DMS114 treated with DMSO at 0.1 percent for 48 hours (cell line): ENCODE measurements around the gene TRAM2.

Experiments
- DNase-seq: peaks from one replicate; lab custom pipeline; 2025; ENCODE audit not compliant: unreplicated experiment; lab: John Stamatoyannopoulos, UW

The TRAM2 gene

GRCh38 chr6:52570291-52570700 is 6.6 kb downstream of the TRAM2 start:
- no peak for DNase-seq

GRCh38 chr6:52568320-52568719 is 8.5 kb downstream of the TRAM2 start:
- DNase-seq = no peak

DNA sequence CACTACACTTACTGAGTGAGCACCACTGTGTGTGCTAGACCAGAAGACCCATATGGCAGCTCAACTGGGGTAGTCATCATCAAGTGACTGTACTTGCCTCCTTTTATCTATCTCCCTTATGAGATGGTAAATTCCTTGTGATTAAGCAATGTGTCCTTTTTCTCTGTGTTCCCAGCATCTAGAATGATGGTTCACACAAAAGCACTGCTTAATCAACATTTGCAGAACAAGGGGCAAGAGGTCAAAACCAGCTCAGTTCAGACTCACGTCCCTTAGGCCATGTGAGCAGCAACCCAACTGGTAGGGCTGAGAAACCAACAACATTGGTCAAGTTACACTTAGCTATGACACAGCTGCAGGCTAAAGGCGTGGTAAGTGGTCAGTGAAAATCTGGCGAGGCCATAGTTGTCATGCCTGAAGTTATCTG is 10.0 kb downstream of the TRAM2 start:
- DNase-seq = no peak

DNA sequence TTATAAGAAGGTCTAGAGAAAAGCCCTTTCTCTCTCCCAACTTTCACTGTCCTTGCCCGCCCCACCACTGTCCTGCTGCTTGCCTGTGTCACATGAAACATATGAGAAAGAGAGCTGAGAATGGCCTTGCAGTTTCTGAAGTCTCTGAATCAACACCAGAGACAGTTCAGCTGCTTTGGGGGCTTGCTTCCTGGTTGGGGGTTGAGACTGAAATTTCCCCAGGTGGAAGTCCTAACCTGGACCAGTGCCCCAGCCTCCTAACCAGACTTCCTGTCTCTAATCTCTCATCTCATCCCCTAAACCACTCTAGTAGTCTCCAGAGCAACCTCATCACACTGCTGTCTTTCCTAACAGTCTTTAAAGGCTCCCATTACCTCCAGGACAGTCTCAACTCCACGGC is 10.7 kb downstream of the TRAM2 start:
- DNase-seq = no peak

- DNase-seq = no peak
Measured at GRCh38 chr6:52564856-52565255, 12.0 kb downstream of the TRAM2 start.

DNA sequence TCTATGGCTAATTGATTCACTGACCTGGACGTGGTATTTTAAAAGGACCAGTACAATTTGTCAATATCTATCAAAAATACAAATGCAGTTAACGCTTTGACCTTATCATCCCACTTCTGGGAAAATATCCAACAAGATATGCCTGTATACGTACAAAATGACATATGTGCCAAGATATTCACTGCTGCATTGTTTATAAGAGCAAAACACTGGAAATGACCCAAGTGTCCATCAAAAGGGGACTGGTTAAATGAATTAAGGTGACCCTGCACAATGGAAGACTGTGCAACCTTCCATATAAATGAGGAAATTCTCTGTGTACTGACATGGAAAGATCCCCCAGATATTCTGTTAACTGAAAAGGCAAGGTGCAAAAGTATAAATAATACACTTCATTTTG is 13.9 kb downstream of the TRAM2 start:
- DNase-seq = no peak

DNA sequence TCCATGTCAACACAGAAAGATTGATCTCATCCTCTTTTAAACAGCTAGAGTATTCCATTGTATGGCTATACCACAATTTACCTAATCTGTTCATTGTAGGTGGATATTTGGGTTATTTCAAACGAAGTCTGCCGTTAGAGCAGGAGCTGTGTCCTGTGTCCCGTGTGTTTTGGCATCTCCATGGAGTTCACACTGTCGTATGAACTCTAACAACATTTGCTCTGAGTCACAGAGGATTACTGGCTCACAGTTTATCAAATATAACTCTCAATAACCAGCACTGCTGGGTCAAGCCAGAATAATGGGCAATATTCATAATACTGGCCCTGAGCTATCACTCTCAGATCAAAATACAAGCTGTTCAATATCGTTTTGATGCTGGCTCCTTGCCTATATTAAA is 16.4 kb downstream of the TRAM2 start:
- no peak for DNase-seq

GRCh38 chr6:52558266-52559000 is 18.4 kb downstream of the TRAM2 start:
- DNase-seq = no peak

DNA sequence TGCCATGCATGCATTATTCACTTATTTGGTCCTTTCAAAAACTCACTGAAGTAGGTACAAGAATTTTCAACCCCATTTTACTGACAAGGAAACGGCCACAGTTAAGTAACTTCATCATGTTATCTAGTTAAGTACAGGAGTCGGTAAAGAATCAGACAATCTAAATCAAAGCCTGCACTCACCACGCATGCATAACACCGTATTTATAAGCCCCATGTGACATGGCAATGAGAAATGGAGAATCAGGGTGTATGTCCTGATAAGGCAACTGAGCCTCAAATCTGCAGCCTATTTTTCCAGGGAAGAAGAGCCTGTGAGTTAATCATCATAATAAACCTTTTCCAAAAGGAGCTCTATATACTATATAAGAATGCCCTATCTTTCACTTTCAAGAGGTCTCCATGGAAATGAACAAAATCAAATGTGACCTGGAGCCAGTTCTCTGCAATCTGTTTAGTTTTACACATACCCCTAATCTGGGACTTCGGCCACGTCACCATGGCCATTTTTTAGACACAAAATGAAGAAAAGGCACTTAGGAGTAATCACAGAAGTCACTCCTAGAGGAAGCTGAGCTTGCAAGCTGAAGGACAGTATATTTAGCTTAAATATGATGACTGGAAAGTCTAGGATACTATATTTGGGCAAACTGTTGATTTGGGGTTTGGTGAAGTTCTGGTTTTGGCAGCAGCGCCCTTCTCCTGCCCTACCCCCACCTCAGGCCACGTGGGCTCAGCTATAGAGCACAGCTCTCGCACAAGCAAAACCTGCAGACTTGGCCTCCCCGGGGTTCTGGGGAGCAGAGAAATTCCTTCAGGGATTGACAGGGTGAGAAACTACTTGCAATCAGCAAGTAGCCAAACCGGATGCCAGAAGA is 19.2 kb downstream of the TRAM2 start:
- DNase-seq = no peak

DNA sequence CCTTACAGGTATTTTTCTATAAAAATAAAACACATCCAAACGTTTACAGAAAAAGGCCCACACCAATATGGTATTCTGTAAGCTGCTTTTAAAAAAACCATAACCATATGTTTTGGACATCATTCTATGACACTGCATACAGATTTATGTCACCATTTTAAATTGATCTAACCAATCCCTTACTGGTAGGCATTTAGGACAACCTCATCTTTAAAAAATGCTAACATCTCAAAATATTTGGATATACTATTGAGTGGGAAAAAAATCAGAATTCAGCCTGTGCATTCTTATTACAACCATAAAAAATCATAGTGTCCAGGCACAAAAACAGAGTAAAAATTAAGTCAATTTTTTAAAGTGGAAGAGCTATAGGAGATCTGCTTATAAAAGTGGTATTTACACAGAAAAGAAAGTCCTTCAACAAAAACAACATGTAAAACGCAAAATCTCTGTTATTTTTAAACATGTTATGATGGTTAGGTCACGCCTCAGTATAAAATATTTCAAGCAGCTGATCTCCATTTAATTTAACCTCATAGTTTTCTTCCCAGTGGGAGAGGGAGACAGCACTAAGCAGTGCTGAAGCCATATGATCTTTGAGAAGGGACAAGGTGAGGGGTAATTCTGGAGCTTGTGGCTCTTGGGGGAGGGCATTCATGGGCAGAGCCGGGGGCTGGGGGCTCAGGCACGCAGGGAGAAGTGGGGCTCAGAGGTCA is 21.2 kb downstream of the TRAM2 start:
- DNase-seq = no peak

DNA sequence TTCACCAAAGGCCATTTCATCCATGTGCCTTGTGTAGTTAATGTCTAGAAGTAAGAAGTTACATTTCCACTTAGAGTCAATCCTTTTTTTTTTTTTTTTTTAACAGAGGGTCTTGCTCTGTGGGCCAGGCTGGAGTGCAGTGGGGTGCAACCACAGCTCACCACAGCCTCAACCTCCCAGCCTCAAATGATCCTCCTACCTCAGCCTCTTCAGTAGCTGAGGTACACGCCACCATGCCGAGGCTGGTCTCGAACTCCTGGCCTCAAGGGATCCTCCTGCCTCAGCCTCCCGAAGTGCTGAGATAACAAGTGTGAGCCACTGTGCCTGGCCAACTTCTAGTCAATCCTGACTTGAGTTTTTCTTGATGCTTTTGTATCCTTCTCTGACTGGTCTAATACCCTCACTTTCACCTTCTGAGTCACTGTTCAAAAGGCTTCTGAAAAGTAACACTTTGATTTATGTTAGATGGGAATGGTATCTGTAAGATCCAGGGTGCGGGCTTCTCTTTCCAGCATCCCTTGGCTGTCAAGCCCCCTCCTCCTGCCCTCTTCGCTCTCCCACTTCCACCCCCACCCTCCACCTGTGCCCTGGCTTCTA is 22.1 kb downstream of the TRAM2 start:
- DNase-seq = no peak

GRCh38 chr6:52553719-52554118 is 23.1 kb downstream of the TRAM2 start:
- no peak for DNase-seq

GRCh38 chr6:52553158-52553557 is 23.7 kb downstream of the TRAM2 start:
- DNase-seq = no peak

GRCh38 chr6:52552278-52552643 is 24.6 kb downstream of the TRAM2 start:
- DNase-seq = no peak

- DNase-seq = no peak
Measured at GRCh38 chr6:52551483-52552277, 25.2 kb downstream of the TRAM2 start.

DNA sequence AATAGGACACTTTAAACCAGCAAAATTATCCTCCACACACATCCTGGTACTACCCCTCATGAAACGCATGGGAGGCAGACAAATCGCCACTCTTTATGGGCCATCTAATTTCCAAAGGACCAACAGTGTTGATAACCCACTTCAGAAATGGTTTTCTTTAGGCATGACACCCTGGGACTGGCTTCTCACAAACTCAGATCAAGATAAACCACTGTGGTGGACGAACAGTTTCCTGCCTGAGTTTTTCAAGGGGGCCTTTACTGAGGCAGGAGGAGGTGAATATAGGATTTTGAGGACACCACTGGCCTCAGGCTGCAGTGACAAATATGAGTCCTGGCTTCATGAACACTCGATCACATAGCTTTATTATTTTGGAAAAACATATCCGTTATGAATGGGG is 26.0 kb downstream of the TRAM2 start:
- DNase-seq = no peak

DNA sequence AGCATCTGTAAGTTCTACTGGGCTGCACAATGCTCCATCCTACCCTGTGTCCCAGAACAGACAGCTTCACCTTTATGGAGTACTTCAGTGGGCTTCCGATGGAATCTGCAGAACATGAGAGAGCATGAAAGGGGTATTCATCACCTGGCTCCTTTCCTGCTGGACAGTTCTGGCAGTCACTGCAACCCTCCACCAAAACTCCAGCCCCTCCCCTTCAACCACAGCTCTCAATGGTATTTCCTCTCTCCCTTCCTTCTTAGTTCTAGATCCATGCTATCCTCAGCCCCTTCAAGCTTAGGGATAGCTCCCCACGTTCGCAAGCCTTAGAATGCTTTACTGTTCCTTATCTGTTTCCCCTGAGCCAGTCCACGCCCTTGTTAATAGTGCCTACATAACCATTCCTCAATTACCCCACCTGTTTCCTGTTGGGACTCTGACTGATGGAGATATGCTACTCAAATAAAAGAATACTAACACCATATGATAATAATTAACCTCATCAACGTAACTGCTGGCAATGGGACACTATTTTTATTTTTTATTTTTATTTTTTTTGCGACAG is 26.8 kb downstream of the TRAM2 start:
- DNase-seq = no peak

DNA sequence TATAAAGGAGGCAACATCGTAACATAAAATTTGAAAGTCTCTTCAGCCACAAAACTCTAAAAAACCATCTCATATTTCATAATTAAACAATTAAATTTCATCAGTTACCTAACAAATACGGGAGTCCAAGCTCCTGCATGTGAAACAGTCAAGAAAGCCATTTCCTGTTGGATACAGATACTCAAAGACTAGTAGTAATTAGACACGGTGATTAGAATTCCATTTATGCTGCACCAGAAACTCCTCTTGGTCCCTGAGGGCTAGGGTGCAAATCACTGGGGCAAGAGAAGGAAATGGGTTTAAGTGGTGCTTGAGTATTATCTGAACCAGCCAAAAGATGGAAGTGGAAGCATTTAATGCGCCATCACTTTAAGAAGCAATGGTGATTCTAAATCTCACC is 27.4 kb downstream of the TRAM2 start:
- no peak for DNase-seq

GRCh38 chr6:52548999-52549398 is 27.9 kb downstream of the TRAM2 start:
- no peak for DNase-seq

DNA sequence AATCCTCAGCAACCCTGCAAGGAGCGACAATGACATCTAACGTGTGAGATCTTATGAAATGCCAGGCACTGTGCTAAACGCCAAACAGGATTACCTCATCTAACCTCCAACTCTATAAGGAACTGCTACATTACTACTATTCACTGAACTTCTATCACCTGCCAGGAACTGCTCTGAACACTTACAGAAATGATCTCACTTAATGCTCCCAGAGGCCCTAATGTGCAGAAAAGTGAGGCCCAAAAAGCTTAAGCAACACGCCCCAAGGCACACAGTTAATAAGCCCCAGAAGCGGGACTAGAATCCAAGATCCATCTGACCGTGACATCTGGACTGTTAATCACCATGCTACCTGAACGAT is 28.5 kb downstream of the TRAM2 start:
- no peak for DNase-seq
